ENCODE results near the gene JUN. TPM values are rescaled to one million over a fixed set of nuclear protein-coding genes. Genes with fewer than 3 reads are reported as not detected.

The JUN gene
- polyA plus RNA-seq, 1 donor, result 111 TPM

- peak; percentile 85 for DNase-seq
Measured at GRCh38 chr1:58784758-58785441, 1.1 kb upstream of the JUN start.

GRCh38 chr1:58783090-58783992 lies 506 bp downstream of the JUN start:
- peak; percentile 55 for DNase-seq

GRCh38 chr1:58782178-58783089 lies 1.4 kb downstream of the JUN start:
- DNase-seq, result no peak

GRCh38 chr1:58781541-58782177 lies 2.2 kb downstream of the JUN start:
- peak; percentile 78 for DNase-seq

DNA sequence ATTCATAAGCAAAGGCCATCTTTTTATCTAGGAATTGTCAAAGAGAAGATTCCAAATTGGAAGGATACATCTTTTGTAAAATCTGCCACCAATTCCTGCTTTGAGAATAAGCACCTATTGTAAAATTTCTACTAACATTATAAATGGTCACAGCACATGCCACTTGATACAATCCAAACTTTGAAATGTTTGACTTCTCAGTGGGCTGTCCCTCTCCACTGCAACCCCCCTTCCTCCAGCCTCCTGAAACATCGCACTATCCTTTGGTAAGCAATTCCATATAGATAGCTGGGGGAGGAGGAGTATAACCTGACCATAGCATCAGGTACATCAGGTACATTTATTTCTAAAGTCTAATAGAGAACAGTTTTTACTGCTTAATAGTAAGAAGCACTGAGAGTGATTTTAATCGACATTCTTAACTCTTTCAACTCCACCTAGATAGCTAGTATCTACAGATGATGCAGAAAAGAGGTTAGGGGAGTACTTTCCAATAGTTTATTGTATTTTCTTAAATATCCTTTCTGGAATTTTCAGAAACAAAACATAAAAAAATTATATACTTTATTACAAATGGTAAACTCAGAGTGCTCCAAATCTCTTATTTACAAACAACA lies 2.9 kb downstream of the JUN start:
- DNase-seq, result peak; percentile 41

DNA sequence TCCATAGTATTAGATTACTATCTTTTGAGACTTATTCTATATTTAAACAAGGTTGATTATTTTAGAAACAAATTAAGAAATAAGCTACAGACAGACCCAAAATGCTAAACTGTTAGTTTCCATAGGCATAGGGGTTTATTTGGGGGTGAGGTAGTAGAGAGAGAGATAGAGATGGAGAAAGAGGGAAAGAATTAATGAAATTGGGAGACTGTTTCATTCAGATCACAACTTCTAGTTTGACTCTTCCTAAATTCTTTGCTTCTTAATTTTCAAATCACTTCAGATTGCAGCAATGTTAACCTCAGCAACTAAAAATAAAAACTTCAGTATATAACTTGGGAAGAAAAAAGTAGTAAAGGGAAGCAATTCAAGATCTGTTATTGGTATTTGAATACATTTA lies 3.4 kb downstream of the JUN start:
- DNase-seq, result no peak

DNA sequence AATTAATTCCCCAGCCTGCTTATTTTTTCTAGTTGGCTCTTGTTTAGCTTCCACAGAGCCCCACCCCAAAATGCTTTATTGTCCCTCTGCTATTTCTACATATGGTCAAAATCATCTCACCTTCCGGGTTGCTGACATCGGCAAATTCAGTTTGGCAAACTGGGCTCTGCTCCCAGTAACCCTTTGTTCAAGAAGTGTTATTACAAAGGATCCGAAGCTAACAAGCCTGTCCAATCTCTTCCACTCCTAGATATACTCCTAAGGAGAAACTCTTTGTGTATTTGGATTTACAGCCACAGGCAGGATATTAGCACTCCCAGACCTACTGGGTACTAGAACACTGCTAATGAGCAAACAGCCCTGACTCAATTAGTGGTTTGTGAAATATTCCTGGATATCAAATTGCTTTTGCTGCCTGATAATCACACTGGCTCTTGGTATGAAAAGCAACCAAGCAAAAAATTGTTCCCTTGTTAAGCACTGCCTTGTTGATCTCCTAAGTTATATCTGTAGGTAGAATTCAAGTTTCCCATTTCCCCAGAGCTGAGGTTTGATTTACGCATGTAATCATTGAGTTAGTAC lies 4.0 kb downstream of the JUN start:
- DNase-seq, result peak; percentile 71

DNA sequence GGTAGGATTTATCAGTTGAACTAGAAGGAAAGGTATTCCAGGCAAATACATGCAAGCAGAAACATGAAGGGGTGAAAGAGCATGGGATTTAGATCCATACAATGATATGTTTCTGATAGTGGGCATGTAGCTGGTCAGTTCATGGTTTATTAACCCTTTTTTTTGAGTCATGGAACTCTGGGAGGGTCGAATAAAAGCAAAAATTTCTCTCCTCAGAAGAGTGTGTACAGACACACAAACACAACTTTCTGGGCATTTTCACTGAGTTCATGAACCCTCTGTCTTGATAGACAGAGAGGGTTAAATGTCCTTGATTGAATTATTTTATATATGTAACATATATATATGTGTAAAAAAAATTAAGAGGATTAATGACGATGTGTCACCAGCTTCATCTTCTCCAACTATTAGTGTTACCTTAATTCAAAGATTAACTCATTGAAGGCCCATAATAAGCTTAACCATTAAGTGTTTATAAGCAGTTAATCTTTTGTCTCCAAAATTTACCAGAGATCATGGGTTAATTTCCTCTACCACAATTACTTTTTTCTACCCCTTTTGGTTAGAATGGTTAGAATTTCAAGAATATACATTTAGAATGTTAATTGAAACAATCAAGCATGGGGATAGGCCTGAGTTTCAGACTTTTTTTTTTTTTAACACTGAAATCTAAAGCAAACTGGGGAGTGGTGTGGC lies 4.6 kb downstream of the JUN start:
- peak; percentile 24 for DNase-seq

GRCh38 chr1:58778385-58779000 lies 5.4 kb downstream of the JUN start:
- DNase-seq, result no peak

- DNase-seq, result no peak
Measured at GRCh38 chr1:58774027-58774426, 9.8 kb downstream of the JUN start.

- no peak for DNase-seq
Measured at GRCh38 chr1:58773406-58773840, 10.4 kb downstream of the JUN start.

GRCh38 chr1:58769809-58770320 lies 14.0 kb downstream of the JUN start:
- DNase-seq, result no peak

- peak; percentile 77 for DNase-seq
Measured at GRCh38 chr1:58768971-58769808, 14.7 kb downstream of the JUN start.

DNA sequence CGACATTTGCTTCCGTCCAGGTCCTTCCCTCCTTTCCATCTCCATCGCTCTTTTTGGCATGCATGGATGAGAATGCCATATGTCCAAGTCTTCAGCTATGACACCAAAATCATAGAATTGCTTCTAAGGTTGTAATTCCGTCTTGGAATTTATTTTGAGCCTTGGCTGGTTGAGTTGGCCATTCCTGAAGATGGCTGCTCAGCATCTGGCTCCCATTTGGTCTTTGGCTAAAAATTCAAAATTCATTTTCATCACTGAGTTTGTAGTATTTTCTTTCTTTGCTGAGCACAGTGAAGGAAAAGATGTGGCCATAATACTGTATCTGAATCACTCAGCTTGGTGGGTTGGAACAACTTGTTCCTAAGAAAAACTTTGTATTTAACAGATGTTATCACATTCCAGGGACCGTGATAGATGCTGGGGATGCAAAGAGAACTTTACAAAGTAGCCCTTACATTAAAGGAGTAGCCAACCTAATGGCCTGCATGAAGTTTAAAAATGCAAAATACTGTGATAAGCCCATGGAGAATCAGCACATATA lies 15.6 kb downstream of the JUN start:
- DNase-seq, result no peak

- DNase-seq, result no peak
Measured at GRCh38 chr1:58767143-58767542, 16.7 kb downstream of the JUN start.

DNA sequence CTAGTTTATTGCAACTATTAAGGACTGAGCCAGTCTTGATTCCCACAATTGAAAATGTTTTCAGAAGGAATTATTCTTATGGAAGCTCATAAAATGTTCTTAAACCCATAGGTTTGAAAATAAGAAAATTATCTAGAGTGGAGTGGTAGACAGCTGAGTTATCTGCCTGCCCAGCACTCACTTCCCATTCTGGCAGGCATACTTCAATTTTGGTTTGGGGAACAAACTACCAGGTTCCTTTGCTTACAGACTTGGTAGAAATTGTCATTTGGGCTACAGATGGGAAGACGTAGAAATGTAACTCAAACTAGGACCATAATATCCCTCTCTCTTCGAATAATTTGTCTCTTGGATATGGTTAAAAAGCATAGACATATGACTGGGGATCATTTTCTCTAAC lies 18.4 kb downstream of the JUN start:
- DNase-seq, result no peak

DNA sequence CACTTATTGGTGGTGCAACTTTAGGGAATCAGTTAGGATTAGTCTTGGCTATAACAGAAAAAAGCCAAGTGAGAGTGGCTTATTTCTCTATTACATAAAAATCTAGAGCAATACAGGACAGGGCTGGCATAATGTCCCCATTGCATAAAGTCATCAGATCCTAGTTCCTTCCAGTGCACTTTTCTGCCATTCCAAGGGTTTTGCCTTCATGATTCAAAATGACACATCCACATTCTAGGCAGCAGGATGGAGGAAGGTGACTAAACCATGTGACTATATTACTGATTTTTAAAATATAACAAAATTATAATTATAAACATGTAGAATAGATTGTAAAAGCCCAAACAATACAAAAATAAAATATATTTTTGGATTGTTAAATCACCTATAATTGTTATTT lies 18.8 kb downstream of the JUN start:
- no peak for DNase-seq

- DNase-seq, result no peak
Measured at GRCh38 chr1:58764294-58764978, 19.4 kb downstream of the JUN start.

Data from left kidney (tissue), 2 donors.